ENCODE measurements around the gene CDH15.

- TF ChIP-seq, protein P1, sequence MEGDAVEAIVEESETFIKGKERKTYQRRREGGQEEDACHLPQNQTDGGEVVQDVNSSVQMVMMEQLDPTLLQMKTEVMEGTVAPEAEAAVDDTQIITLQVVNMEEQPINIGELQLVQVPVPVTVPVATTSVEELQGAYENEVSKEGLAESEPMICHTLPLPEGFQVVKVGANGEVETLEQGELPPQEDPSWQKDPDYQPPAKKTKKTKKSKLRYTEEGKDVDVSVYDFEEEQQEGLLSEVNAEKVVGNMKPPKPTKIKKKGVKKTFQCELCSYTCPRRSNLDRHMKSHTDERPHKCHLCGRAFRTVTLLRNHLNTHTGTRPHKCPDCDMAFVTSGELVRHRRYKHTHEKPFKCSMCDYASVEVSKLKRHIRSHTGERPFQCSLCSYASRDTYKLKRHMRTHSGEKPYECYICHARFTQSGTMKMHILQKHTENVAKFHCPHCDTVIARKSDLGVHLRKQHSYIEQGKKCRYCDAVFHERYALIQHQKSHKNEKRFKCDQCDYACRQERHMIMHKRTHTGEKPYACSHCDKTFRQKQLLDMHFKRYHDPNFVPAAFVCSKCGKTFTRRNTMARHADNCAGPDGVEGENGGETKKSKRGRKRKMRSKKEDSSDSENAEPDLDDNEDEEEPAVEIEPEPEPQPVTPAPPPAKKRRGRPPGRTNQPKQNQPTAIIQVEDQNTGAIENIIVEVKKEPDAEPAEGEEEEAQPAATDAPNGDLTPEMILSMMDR (IDR thresholded peaks at IDR 0.05; ENCODE audit: low read depth, low read length, poor library complexity, severe bottlenecking), result no peak
- TF ChIP-seq EZH2phosphoT487 (IDR thresholded peaks at IDR 0.05; ENCODE audit: borderline replicate concordance, low read length), result no peak
Observed at GRCh38 chr16:89137666-89138512, 33.7 kb upstream of the CDH15 start.
